Spinal cord (tissue), 10 donors: ENCODE data around the gene SMC2. TPM values are rescaled to one million over a fixed set of nuclear protein-coding genes. Genes with fewer than 3 reads are reported as not detected.

ENCODE experiments used
- DNase-seq, 6 donors: peaks; one replicate each; pipeline versions ENCODE4 v3.0.0 to v3.0.0-alpha.2; 2013 to 2015; ENCODE audit warnings: low spot score in 6 of 6, low read depth in 4 of 6
- H3K27ac ChIP-seq: one replicate; pipeline ENCODE4 v1.5.1; 2013; ENCODE audit warnings: low read depth, low read length, control low read depth
- H3K27me3 ChIP-seq: one replicate; pipeline ENCODE4 v1.6.1; 2013; ENCODE audit warnings: low read length; ENCODE audit not compliant: control insufficient read depth, insufficient read depth
- H3K36me3 ChIP-seq: one replicate; pipeline ENCODE4 v1.6.1; 2013; ENCODE audit warnings: low read length; ENCODE audit not compliant: control insufficient read depth, insufficient read depth
- H3K4me1 ChIP-seq: one replicate; pipeline ENCODE4 v1.6.1; 2013; ENCODE audit warnings: low read length; ENCODE audit not compliant: control insufficient read depth, insufficient read depth
- H3K4me3 ChIP-seq: one replicate; pipeline ENCODE4 v1.5.1; 2013; ENCODE audit warnings: low read depth, low read length, control low read depth
- H3K9me3 ChIP-seq: one replicate; pipeline ENCODE4 v1.6.1; 2013; ENCODE audit warnings: low read length; ENCODE audit not compliant: control insufficient read depth, insufficient read depth
- WGBS: methylation state at CpG from one replicate; pipeline ENCODE4 v1.1.5; 2013; ENCODE audit warnings: missing lambda C conversion rate; ENCODE audit not compliant: insufficient coverage; 5-methylcytosine and 5-hydroxymethylcytosine counted together
- polyA plus RNA-seq, 2 donors: library from polyadenylated mRNA; unstranded; fragments of 120-200 nt; gene quantifications; one replicate each; pipeline ENCODE4 v1.2.1, GENCODE V29; 2013; ENCODE audit not compliant: insufficient read length in 2 of 2
- total RNA-seq, 2 donors: library from RNA; depleted of rRNA in 1 of 2; stranded (reverse); fragments of 120-200 nt in 1 of 2; fragments of >200 nt in 1 of 2; gene quantifications; one replicate each; pipeline versions ENCODE4 v1.2.3 to v1.2.4, GENCODE V29; 2013 to 2014
- donor health status: healthy.

Gene SMC2
- total and polyA plus RNA-seq, 4 donors = 17.9 to 34.9 (median 24.5) TPM

DNA sequence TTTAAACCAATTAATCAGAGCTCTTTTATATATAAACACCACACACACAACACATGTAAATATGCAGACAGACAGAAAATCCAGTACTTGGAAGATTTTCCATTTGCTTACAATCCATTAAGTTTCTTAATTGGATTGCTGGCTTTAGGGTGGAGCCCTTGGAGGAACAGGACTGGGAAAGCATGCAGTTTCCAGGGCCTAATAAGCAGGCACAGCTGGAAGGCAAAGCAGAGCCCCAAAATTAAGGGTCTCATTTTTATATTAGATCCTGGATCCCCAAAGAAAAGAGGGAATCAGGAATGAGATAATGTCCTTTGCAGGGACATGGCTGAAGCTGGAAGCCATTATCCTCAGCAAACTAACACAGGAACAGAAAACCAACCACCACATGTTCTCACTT is 13.1 kb upstream of the SMC2 start:
- no peaks in the 10 kb centered on the region for H3K36me3 ChIP-seq
- no peak for DNase-seq
- peaks cover 6% of the 10 kb centered on the region for H3K9me3 ChIP-seq
- H3K27ac ChIP-seq = no peak overlapping the region
- H3K4me1 ChIP-seq = no peaks in the 10 kb centered on the region
- H3K27me3 ChIP-seq = no peaks in the 10 kb centered on the region
- no peak overlapping the region for H3K4me3 ChIP-seq

DNA sequence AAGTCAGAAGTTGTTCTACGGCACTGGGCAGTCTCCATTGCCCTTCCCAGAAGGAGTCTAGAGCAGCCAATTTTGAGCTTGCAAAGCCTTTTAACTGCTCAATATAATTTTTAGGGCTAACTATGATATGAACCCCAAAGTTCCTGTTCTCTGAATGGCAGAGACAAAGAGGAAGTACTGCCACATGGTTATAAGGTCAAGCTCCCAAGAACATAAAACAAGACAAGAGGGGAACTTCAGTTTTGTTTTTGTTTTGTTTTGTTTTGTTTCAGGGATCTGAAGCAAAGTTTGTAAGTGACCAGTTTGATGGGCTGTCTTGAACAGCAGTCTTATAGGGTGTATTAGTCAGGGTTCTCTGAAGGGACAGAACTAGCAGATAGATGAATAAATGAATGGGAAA is 11.9 kb upstream of the SMC2 start:
- DNase-seq = no peak
- no peak overlapping the region for H3K4me3 ChIP-seq
- no peaks in the 10 kb centered on the region for H3K36me3 ChIP-seq
- 80% methylated on average over 1 of the region's 1 CpG for WGBS
- no peaks in the 10 kb centered on the region for H3K27me3 ChIP-seq
- H3K9me3 ChIP-seq = peaks cover 6% of the 10 kb centered on the region
- no peak overlapping the region for H3K27ac ChIP-seq
- H3K4me1 ChIP-seq = no peaks in the 10 kb centered on the region

DNA sequence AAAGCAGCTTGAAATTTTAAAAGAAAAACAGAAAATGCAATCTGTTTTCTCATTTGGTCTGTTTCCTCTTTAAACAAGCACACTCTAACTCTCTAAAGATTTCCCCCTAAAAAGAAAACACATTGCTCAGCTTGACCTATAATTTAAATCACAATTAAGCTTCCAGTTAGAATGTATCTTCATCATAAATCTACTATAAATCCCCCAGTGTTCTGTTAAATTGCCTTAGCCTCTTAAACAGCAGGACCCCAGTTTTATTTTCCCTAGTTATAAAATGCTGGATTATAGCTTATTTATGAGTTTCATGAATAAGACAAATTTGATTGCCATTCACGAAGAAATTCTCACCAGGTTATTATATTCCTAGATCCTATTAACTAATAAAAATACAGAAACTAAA is 8.6 kb upstream of the SMC2 start:
- no peak overlapping the region for H3K4me3 ChIP-seq
- no CpG with 5 or more reads among the region's 1 CpG for WGBS
- H3K27ac ChIP-seq = no peak overlapping the region
- DNase-seq = peak in 1 of 6 donors; percentile 59
- H3K4me1 ChIP-seq = no peaks in the 10 kb centered on the region
- peaks cover 6% of the 10 kb centered on the region for H3K9me3 ChIP-seq
- H3K36me3 ChIP-seq = no peaks in the 10 kb centered on the region
- no peaks in the 10 kb centered on the region for H3K27me3 ChIP-seq

DNA sequence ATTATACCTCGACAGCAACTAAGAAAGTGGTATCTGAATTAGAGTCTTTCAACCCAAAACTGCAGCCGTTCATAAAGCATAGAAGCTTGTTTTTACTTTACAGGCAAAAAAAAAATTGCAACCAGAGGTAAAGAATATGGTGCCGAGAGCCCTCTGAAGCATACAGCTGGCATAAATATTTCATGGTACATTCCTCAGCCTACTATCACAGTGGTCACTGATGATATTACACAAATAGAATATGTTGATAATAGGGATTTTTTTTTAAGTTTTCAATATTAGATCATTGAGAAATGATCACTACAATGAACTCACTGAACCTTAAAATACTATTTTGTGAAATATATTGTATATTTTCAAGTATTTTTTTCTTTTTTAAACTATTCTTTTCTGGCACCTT is 6.2 kb upstream of the SMC2 start:
- no peaks in the 10 kb centered on the region for H3K27me3 ChIP-seq
- no peaks in the 10 kb centered on the region for H3K36me3 ChIP-seq
- no peaks in the 10 kb centered on the region for H3K9me3 ChIP-seq
- no CpG with 5 or more reads among the region's 3 CpGs for WGBS
- DNase-seq = no peak
- no peak overlapping the region for H3K4me3 ChIP-seq
- peaks cover 3% of the 10 kb centered on the region for H3K4me1 ChIP-seq
- H3K27ac ChIP-seq = no peak overlapping the region

DNA sequence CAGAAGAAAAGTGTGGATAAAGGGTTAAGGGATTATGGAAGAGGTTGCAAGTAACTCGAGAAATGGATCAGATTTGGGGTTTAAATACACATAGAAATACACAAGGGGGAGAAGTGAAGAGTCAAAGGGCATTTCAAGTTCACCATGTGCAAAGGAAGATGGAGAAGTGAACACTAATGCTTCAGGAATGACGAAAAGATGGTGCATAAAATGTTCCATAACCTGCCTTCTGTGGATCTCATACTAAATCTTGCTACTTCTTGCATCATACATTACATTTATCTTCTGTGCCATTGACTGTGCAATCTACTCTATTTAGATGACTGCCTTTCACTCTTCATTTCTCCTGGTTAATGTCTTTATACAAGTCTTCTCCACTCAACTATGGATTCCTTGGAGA is 5.7 kb upstream of the SMC2 start:
- Histone ChIP-seq H3K4me3 (no peak overlapping the region), H3K27me3 (no peaks in the 10 kb centered on the region), H3K4me1 (peaks cover 3% of the 10 kb centered on the region), H3K27ac (no peak overlapping the region), H3K36me3 (no peaks in the 10 kb centered on the region), H3K9me3 (no peaks in the 10 kb centered on the region)
- DNase-seq = no peak
- 85% methylated on average over 2 of the region's 2 CpGs for WGBS

DNA sequence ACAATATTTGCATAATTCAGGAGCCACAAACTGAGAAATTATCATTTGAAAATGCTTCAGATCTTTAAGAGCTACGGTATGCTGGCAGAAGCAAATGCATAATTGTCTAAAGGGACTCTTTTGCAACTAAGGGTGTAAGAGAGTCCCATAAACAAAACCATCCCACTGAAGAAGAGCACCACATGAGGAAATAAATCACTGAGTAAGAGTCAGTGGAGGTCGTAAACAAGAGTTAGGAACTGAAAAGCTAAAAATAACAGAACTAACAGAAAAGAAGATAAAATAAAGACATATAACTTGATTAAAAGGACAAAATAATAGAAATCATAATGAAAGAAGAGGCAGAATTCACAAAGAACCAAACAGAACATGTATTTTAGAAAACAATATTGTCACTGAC is 3.5 kb upstream of the SMC2 start:
- Histone ChIP-seq H3K9me3 (no peaks in the 10 kb centered on the region), H3K27ac (no peak overlapping the region), H3K4me3 (no peak overlapping the region), H3K27me3 (no peaks in the 10 kb centered on the region), H3K4me1 (peaks cover 3% of the 10 kb centered on the region), H3K36me3 (no peaks in the 10 kb centered on the region)
- WGBS = no CpG with 5 or more reads among the region's 2 CpGs
- DNase-seq = peak in 1 of 6 donors; percentile 16

DNA sequence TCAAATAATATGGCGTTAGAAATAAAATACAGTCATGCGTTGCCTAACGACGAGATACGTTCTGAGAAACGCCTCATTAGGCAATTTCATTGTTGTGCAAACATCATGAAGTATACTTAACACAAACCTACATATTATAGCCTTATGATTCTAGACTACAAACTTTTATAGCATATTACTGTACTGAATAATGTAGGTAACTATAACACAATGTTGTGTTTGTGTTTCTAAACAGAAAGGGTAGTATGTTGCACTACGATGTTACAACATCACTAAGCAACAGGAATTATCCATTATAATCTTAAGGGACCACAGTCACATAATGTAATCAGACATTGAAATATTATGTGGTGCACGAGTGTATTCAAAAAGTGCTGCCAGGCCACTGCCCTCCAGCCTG is 3.0 kb upstream of the SMC2 start:
- no peak overlapping the region for H3K27ac ChIP-seq
- no peak overlapping the region for H3K4me3 ChIP-seq
- H3K9me3 ChIP-seq = no peaks in the 10 kb centered on the region
- WGBS = 83% methylated on average over 2 of the region's 8 CpGs
- H3K27me3 ChIP-seq = no peaks in the 10 kb centered on the region
- H3K36me3 ChIP-seq = no peaks in the 10 kb centered on the region
- H3K4me1 ChIP-seq = peaks cover 3% of the 10 kb centered on the region
- DNase-seq = no peak

DNA sequence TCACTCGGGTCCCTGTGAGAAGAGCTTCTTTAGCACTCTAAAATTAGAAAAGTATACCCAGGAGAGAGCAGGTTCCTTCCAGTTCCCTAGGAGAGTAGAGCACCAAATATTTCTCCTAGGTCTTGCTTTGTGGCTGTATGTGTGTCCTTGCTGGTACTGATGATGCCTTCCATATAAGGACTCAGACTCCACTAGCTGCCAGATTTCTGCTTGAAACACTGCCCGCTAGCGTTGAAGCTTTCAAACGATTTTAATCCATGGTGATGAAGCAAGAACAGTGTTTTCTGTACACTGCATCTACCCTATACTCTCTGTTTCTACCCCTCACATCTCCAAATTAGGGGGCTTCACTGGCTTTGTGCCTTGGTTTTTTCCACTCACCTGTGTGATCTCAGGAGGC is 2.4 kb upstream of the SMC2 start:
- peaks cover 3% of the 10 kb centered on the region for H3K4me1 ChIP-seq
- no peaks in the 10 kb centered on the region for H3K36me3 ChIP-seq
- H3K9me3 ChIP-seq = no peaks in the 10 kb centered on the region
- WGBS = 80% methylated on average over 2 of the region's 4 CpGs
- H3K27ac ChIP-seq = no peak overlapping the region
- DNase-seq = peak in 2 of 6 donors; percentile 24 to 33
- H3K27me3 ChIP-seq = no peaks in the 10 kb centered on the region
- H3K4me3 ChIP-seq = no peak overlapping the region

DNA sequence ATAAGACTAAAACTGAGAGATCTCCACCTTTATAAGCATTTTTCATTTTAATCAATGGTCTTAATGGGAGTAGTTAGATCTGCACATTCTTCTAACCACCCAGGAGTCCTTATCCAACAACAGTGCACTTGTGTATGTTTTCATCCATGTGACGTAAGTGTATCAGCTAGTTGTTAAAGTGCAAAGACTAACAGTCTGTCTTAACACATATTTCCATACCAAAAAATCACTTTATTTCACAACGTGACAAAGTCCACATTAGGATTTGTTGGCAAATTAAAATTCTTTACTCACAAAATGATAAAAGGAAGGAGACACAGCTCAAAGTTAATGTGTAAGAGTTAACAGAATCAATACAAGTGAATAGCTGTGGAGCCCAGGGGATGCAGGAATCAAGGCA is 1.9 kb upstream of the SMC2 start:
- Histone ChIP-seq H3K27ac (no peak overlapping the region), H3K27me3 (no peaks in the 10 kb centered on the region), H3K9me3 (no peaks in the 10 kb centered on the region), H3K4me1 (peaks cover 3% of the 10 kb centered on the region), H3K36me3 (no peaks in the 10 kb centered on the region), H3K4me3 (no peak overlapping the region)
- no CpG with 5 or more reads among the region's 2 CpGs for WGBS
- DNase-seq = peak in 1 of 6 donors; percentile 11

DNA sequence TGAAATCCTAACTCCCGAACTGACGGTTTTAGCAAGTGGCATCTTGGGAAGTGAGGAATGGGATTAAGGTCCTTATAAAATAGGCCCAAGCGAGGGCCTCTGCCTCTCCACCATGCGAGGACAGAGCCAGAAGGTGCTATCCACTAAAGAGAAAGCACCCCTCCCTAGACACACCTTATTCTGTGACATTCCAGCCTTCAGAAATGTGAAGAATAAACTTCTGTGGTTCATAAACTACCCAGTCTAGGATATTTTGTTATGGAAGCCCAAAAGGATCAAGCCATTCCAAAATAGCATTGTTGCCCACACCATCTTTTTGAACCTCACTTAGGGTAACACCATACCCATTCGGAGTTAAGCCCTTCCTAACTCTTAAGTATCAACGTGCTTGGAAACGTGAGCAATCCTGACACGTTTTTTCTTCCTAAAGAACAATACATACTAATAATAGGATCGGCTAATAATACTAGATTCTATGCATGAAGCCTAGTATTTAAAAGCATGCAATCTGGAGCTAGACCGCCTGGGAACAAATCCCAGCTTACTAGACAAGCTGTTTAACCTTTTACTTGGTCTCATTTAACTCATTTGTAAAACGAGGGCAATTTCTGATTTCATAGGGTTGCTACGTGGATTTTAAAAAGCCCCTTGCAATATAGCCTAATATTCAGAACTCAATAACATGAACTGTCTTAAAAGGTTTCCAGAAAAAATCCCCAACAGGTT is 1.1 kb upstream of the SMC2 start:
- Histone ChIP-seq H3K27ac (peak overlapping the region; percentile 98), H3K4me1 (peaks cover 3% of the 10 kb centered on the region), H3K4me3 (peak overlapping the region; percentile 86), H3K36me3 (no peaks in the 10 kb centered on the region), H3K27me3 (no peaks in the 10 kb centered on the region), H3K9me3 (no peaks in the 10 kb centered on the region)
- no CpG with 5 or more reads among the region's 12 CpGs for WGBS
- DNase-seq = peak in 1 of 6 donors; percentile 36
